ENCODE data around the gene GALNT18. TPM values are rescaled to one million over a fixed set of nuclear protein-coding genes. Genes with fewer than 3 reads are reported as not detected.
A peak's percentile ranks its signal among the peaks of the same experiment; 100 is the strongest.

GALNT18 gene
- total and polyA plus RNA-seq, 4 donors: 17.7 to 109 (median 63.7) TPM

DNA sequence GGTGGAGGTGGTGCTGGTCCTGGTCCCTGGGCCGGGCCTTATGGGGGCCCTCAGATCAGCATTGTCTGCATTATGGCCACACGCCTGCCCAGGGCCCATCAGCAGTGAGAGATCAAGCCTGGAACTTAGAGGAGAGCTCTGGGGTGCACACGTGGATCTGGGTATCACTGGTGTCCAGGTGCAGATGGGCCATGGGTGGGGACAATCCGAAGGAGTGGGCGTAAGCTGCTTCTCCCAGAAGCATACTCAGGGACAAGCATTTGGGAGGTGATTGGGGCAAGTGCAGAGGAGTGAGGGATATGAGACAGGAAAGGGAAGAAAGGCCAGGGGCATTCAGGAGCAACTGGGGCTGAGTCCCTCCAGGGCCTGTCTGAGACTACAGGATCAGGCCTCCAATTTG is 353.1 kb downstream of the GALNT18 start:
- H3K9ac ChIP-seq (ENCODE audit: insufficient read depth in 1 of 2, low read length in 2 of 2): no peak overlapping the region
- 92 to 93% methylated on average over 5 of the region's 5 CpGs for WGBS, 2 donors
- ATAC-seq (ENCODE audit: insufficient read depth, low FRiP score) (no peak), DNase-seq (no peak)
- no peaks in the 10 kb centered on the region for H3K27me3 ChIP-seq (ENCODE audit: control insufficient read depth in 3 of 3, insufficient read depth in 3 of 3, low read length in 2 of 3)
- H3K4me3 ChIP-seq: no peak overlapping the region
- no peak overlapping the region for H3K27ac ChIP-seq (ENCODE audit: low read depth in 1 of 2, low read length in 1 of 2)
- peaks cover 0 to 15% (median 0%) of the 10 kb centered on the region in 4 donors for H3K36me3 ChIP-seq (ENCODE audit: control insufficient read depth in 4 of 4, insufficient read depth in 4 of 4, low read length in 4 of 4)
- TF ChIP-seq, protein P1, sequence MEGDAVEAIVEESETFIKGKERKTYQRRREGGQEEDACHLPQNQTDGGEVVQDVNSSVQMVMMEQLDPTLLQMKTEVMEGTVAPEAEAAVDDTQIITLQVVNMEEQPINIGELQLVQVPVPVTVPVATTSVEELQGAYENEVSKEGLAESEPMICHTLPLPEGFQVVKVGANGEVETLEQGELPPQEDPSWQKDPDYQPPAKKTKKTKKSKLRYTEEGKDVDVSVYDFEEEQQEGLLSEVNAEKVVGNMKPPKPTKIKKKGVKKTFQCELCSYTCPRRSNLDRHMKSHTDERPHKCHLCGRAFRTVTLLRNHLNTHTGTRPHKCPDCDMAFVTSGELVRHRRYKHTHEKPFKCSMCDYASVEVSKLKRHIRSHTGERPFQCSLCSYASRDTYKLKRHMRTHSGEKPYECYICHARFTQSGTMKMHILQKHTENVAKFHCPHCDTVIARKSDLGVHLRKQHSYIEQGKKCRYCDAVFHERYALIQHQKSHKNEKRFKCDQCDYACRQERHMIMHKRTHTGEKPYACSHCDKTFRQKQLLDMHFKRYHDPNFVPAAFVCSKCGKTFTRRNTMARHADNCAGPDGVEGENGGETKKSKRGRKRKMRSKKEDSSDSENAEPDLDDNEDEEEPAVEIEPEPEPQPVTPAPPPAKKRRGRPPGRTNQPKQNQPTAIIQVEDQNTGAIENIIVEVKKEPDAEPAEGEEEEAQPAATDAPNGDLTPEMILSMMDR (IDR thresholded peaks at IDR 0.05; ENCODE audit: control extremely low read depth, extremely low read depth): no peak
- no peaks in the 10 kb centered on the region for H3K9me3 ChIP-seq (ENCODE audit: control insufficient read depth in 4 of 4, insufficient read depth in 3 of 4, low read length in 3 of 4)
- H3K4me1 ChIP-seq (ENCODE audit: control insufficient read depth in 5 of 5, insufficient read depth in 5 of 5, low read length in 5 of 5): peaks cover 0 to 4% (median 0%) of the 10 kb centered on the region in 5 donors

DNA sequence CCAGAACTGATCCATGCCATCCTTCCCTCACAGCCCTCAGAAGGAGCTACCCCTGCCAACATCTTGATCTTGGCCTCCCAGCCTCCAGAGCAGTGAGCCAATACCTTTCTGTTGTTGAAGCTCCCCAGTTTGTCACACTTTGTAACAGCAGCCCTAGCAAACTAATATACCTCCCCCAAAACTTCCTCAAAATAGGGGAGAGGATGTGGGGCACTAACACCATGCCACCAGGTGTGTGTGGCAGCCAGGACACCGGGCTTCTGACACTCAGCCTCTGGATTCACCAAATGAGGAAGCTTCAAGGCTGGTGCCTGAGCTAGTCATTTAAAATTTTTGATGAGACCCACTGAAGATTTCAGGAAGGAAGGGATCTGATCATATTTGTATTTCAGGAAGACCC is 353.7 kb downstream of the GALNT18 start:
- ATAC-seq (ENCODE audit: insufficient read depth, low FRiP score): no peak
- TF ChIP-seq, protein P1 (IDR thresholded peaks at IDR 0.05; ENCODE audit: control extremely low read depth, extremely low read depth): no peak

DNA sequence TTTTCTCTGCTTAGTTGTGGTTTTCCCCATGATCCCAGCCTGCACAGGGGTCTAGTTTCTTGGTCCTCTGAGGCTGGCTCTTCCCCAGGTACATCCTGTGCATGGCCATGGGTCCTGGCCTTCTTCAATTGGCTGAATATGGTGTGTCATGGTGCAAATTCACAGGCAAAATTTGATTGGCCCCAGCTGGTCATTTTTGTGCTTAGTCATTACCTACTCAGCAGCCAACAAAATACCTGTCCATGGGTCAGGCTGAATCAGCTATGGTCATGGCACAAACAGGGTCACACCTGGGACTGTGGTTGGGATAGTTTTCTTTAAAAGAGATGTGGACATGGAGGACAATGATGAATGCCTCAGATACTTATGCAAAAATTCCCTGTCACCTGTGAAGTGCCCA is 354.5 kb downstream of the GALNT18 start:
- Histone ChIP-seq H3K4me3 (no peak overlapping the region), H3K27me3 (ENCODE audit: control insufficient read depth in 3 of 3, insufficient read depth in 3 of 3, low read length in 2 of 3) (no peaks in the 10 kb centered on the region), H3K4me1 (ENCODE audit: control insufficient read depth in 5 of 5, insufficient read depth in 5 of 5, low read length in 5 of 5) (peaks cover 0 to 5% (median 0%) of the 10 kb centered on the region in 5 donors), H3K9me3 (ENCODE audit: control insufficient read depth in 4 of 4, insufficient read depth in 3 of 4, low read length in 3 of 4) (no peaks in the 10 kb centered on the region), H3K36me3 (ENCODE audit: control insufficient read depth in 4 of 4, insufficient read depth in 4 of 4, low read length in 4 of 4) (peaks cover 0 to 15% (median 0%) of the 10 kb centered on the region in 4 donors), H3K9ac (ENCODE audit: insufficient read depth in 1 of 2, low read length in 2 of 2) (no peak overlapping the region), H3K27ac (ENCODE audit: low read depth in 1 of 2, low read length in 1 of 2) (no peak overlapping the region)
- ATAC-seq (ENCODE audit: insufficient read depth, low FRiP score) (no peak), DNase-seq (no peak)
- TF ChIP-seq, protein P1 (IDR thresholded peaks at IDR 0.05; ENCODE audit: control extremely low read depth, extremely low read depth): no peak

More for the DNA sequence above, 353.7 kb downstream of the GALNT18 start:
- WGBS, 2 donors: 0% methylated on average over 1 of the region's 1 CpG
- Histone ChIP-seq H3K9me3 (ENCODE audit: control insufficient read depth in 4 of 4, insufficient read depth in 3 of 4, low read length in 3 of 4) (no peaks in the 10 kb centered on the region), H3K36me3 (ENCODE audit: control insufficient read depth in 4 of 4, insufficient read depth in 4 of 4, low read length in 4 of 4) (peaks cover 0 to 15% (median 0%) of the 10 kb centered on the region in 4 donors), H3K27me3 (ENCODE audit: control insufficient read depth in 3 of 3, insufficient read depth in 3 of 3, low read length in 2 of 3) (no peaks in the 10 kb centered on the region), H3K27ac (ENCODE audit: low read depth in 1 of 2, low read length in 1 of 2) (no peak overlapping the region), H3K9ac (ENCODE audit: insufficient read depth in 1 of 2, low read length in 2 of 2) (no peak overlapping the region), H3K4me1 (ENCODE audit: control insufficient read depth in 5 of 5, insufficient read depth in 5 of 5, low read length in 5 of 5) (peaks cover 0 to 5% (median 0%) of the 10 kb centered on the region in 5 donors), H3K4me3 (no peak overlapping the region)
- no peak for DNase-seq

DNA sequence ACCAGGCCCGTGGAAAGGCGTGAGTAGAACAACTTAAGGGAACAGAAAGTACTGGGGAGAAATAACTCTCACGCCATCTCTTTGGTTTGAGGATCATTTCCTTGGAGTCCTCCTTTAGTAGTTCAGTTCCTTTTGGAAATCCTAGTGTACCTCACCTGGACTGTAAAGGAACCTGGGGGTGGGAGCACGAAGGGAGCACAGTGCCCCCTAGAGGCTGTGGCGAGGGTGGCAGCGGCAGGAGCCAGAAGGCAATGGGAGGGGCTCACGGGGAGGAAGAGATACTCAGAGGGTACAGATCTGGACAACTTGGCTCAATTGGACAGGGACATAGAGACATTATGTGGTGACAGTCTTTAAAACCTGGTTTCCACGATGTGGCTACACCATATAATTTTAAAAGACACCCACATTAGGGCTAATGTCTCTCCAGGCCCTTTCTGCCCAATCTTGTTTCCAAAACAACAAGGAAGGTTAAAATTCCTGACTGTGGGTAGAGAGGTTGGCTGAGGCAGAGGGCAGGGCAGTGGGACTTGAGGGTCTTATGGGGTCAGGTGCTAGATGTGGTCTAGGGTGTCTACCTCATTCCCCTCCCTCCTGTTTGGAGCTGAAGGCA is 355.7 kb downstream of the GALNT18 start:
- DNase-seq: peak in 1 of 3 donors; percentile 39
- Histone ChIP-seq H3K9me3 (ENCODE audit: control insufficient read depth in 4 of 4, insufficient read depth in 3 of 4, low read length in 3 of 4) (no peaks in the 10 kb centered on the region), H3K27ac (ENCODE audit: low read depth in 1 of 2, low read length in 1 of 2) (no peak overlapping the region), H3K9ac (ENCODE audit: insufficient read depth in 1 of 2, low read length in 2 of 2) (no peak overlapping the region), H3K27me3 (ENCODE audit: control insufficient read depth in 3 of 3, insufficient read depth in 3 of 3, low read length in 2 of 3) (no peaks in the 10 kb centered on the region), H3K4me3 (no peak overlapping the region), H3K4me1 (ENCODE audit: control insufficient read depth in 5 of 5, insufficient read depth in 5 of 5, low read length in 5 of 5) (peaks cover 0 to 5% (median 0%) of the 10 kb centered on the region in 5 donors), H3K36me3 (ENCODE audit: control insufficient read depth in 4 of 4, insufficient read depth in 4 of 4, low read length in 4 of 4) (peaks cover 0 to 13% (median 0%) of the 10 kb centered on the region in 4 donors)
- ATAC-seq (ENCODE audit: insufficient read depth, low FRiP score): no peak
- 42 to 46% methylated on average over 8 of the region's 8 CpGs for WGBS, 2 donors
- TF ChIP-seq, protein P1 (IDR thresholded peaks at IDR 0.05; ENCODE audit: control extremely low read depth, extremely low read depth): peak; percentile 44
